Liver (tissue), 9 donors: Measurements from ENCODE around the gene STEAP3. TPM values are rescaled to one million over a fixed set of nuclear protein-coding genes. Genes with fewer than 3 reads are reported as not detected.
A peak's percentile ranks its signal among the peaks of the same experiment; 100 is the strongest.

Experiments
- DNase-seq: peaks from one replicate; pipeline ENCODE4 v3.0.0-alpha.2; 2017; ENCODE audit warnings: low spot score
- H3K27ac ChIP-seq, 2 donors: one replicate each; pipeline ENCODE4 v1.7.0; 2013; ENCODE audit warnings: inconsistent platforms in 2 of 2, low read length in 2 of 2, control low read depth in 1 of 2, low read depth in 1 of 2, mild to moderate bottlenecking in 1 of 2
- H3K27me3 ChIP-seq, 4 donors: one replicate each; pipeline versions ENCODE4 v1.6.1 to v1.7.0; 2013; ENCODE audit warnings: low read length in 3 of 4, inconsistent platforms in 1 of 4, mild to moderate bottlenecking in 1 of 4, moderate library complexity in 1 of 4; ENCODE audit not compliant: control insufficient read depth in 4 of 4, insufficient read depth in 4 of 4
- H3K36me3 ChIP-seq, 4 donors: one replicate each; pipeline versions ENCODE4 v1.6.1 to v1.7.0; 2013; ENCODE audit warnings: low read length in 3 of 4, mild to moderate bottlenecking in 3 of 4, low read depth in 1 of 4, moderate library complexity in 1 of 4; ENCODE audit not compliant: control insufficient read depth in 4 of 4, insufficient read depth in 3 of 4
- H3K4me1 ChIP-seq, 4 donors: one replicate each; pipeline versions ENCODE4 v1.6.1 to v1.7.0; 2013; ENCODE audit warnings: low read length in 3 of 4, mild to moderate bottlenecking in 3 of 4, moderate library complexity in 1 of 4; ENCODE audit not compliant: control insufficient read depth in 4 of 4, insufficient read depth in 4 of 4
- H3K4me3 ChIP-seq, 3 donors: one replicate each; pipeline versions ENCODE4 v1.6.1 to v1.7.0; 2013; ENCODE audit warnings: low read length in 3 of 3, control low read depth in 1 of 3, low read depth in 1 of 3, mild to moderate bottlenecking in 1 of 3
- H3K9ac ChIP-seq, 2 donors: one replicate each; pipeline ENCODE4 v1.7.0; 2013; ENCODE audit warnings: low read length in 2 of 2, mild to moderate bottlenecking in 2 of 2, moderate library complexity in 2 of 2, control low read depth in 1 of 2, low read depth in 1 of 2
- H3K9me3 ChIP-seq, 4 donors: one replicate each; pipeline versions ENCODE4 v1.6.1 to v1.7.0; 2013; ENCODE audit warnings: low read length in 3 of 4; ENCODE audit not compliant: control insufficient read depth in 4 of 4
- ATF3 ChIP-seq: IDR thresholded peaks from 2 replicates; pipeline ENCODE4 v1.6.1; 2016; ENCODE audit warnings: antibody characterized with exemption
- CTCF ChIP-seq: fragments of 150-350 bp; IDR thresholded peaks from 2 replicates; pipeline ENCODE4 v1.5.1; 2017; ENCODE audit warnings: improper control_type of control experiment, low read depth, low read length; ENCODE audit not compliant: missing input control
- EGR1 ChIP-seq, 2 donors: IDR thresholded peaks; 2 replicates each; pipeline ENCODE4 v1.6.1; 2016 to 2018; ENCODE audit warnings: antibody characterized with exemption in 2 of 2, low read depth in 2 of 2
- FOXA1 ChIP-seq: IDR thresholded peaks from 2 replicates; pipeline ENCODE4 v1.6.1; 2016; ENCODE audit warnings: antibody characterized with exemption
- FOXA2 ChIP-seq: IDR thresholded peaks from 2 replicates; pipeline ENCODE4 v1.6.1; 2016; ENCODE audit warnings: antibody characterized with exemption
- GABPA ChIP-seq, 2 donors: IDR thresholded peaks in 1 of 2; conservative IDR thresholded peaks in 1 of 2; 2 replicates each; pipeline ENCODE4 v1.6.1; 2016; ENCODE audit warnings: antibody characterized with exemption in 2 of 2, mild to moderate bottlenecking in 1 of 2, moderate library complexity in 1 of 2
- HNF4A ChIP-seq, 2 donors: conservative IDR thresholded peaks; 2 replicates each; pipeline ENCODE4 v1.6.1; 2016; ENCODE audit warnings: antibody characterized with exemption in 2 of 2, mild to moderate bottlenecking in 2 of 2
- HNF4G ChIP-seq: IDR thresholded peaks from 2 replicates; pipeline ENCODE4 v1.6.1; 2016; ENCODE audit warnings: antibody characterized with exemption
- JUND ChIP-seq, 2 donors: IDR thresholded peaks; 2 replicates each; pipeline ENCODE4 v1.6.1; 2016; ENCODE audit warnings: antibody characterized with exemption in 2 of 2
- MAX ChIP-seq: IDR thresholded peaks from 2 replicates; pipeline ENCODE4 v1.6.1; 2016; ENCODE audit warnings: antibody characterized with exemption
- NR2F2 ChIP-seq: IDR thresholded peaks from 2 replicates; pipeline ENCODE4 v1.6.1; 2016; ENCODE audit warnings: antibody characterized with exemption
- RAD21 ChIP-seq, 2 donors: IDR thresholded peaks; 2 replicates each; pipeline ENCODE4 v1.6.1; 2016; ENCODE audit warnings: antibody characterized with exemption in 2 of 2, mild to moderate bottlenecking in 2 of 2
- REST ChIP-seq: IDR thresholded peaks from 2 replicates; pipeline ENCODE4 v1.6.1; 2016; ENCODE audit warnings: antibody characterized with exemption, mild to moderate bottlenecking
- RXRA ChIP-seq, 2 donors: IDR thresholded peaks; 2 replicates each; pipeline ENCODE4 v1.6.1; 2017 to 2018; ENCODE audit warnings: antibody characterized with exemption in 2 of 2, mild to moderate bottlenecking in 1 of 2
- TAF1 ChIP-seq: conservative IDR thresholded peaks from 2 replicates; pipeline ENCODE4 v1.6.1; 2016; ENCODE audit warnings: antibody characterized with exemption, mild to moderate bottlenecking
- YY1 ChIP-seq: IDR thresholded peaks from 2 replicates; pipeline ENCODE4 v1.6.1; 2016; ENCODE audit warnings: antibody characterized with exemption, mild to moderate bottlenecking
- ZBTB33 ChIP-seq: IDR thresholded peaks from 2 replicates; pipeline ENCODE4 v1.6.1; 2016; ENCODE audit warnings: antibody characterized with exemption
- WGBS: extraction: QIAGEN DNeasy Blood & Tissue Kit; methylation state at CpG from one replicate; pipeline ENCODE4 v1.1.7; 2013; 5-methylcytosine and 5-hydroxymethylcytosine counted together
- polyA plus RNA-seq, 2 donors: library from polyadenylated mRNA; stranded (reverse) in 1 of 2; unstranded in 1 of 2; fragments of 200-250 nt in 1 of 2; fragments of >200 nt in 1 of 2; fragmentation: Nextera tagmentation in 1 of 2; extraction: Ambion mirVana in 1 of 2; gene quantifications; one replicate each; pipeline versions ENCODE4 v1.2.1 to v1.2.3, GENCODE V29; 2013 to 2015
- total RNA-seq, 2 donors: library from RNA; depleted of rRNA; stranded (reverse); fragments of >200 nt; gene quantifications; one replicate each; pipeline ENCODE4 v1.2.3, GENCODE V29; 2014
- donor health status: healthy.
- donor health status: healthy.
- donor health status: healthy.
- donor health status: healthy.
- donor health status: healthy.

The STEAP3 gene
- total and polyA plus RNA-seq, 4 donors: 44.4 to 158 (median 113) TPM

- WGBS: 57% methylated on average over 7 of the region's 7 CpGs
- H3K9ac ChIP-seq: no peak overlapping the region
These were observed 9.8 kb downstream of the STEAP3 start for GRCh38 chr2:119233326-119234020.

GRCh38 chr2:119234021-119235019, 10.7 kb downstream of the STEAP3 start:
- Histone ChIP-seq H3K4me3 (no peak overlapping the region), H3K9me3 (no peaks in the 10 kb centered on the region), H3K27ac (peak overlapping the region in 1 of 2 donors; percentile 25), H3K4me1 (peaks cover 11 to 62% (median 37%) of the 10 kb centered on the region in 4 donors), H3K9ac (no peak overlapping the region), H3K27me3 (no peaks in the 10 kb centered on the region), H3K36me3 (peaks cover 0 to 3% (median under 1%) of the 10 kb centered on the region in 4 donors)
- no peak for DNase-seq
- TF ChIP-seq RXRA (IDR thresholded peaks at IDR 0.05): no peak
- TF ChIP-seq ATF3: no peak
- TF ChIP-seq RAD21 (IDR thresholded peaks at IDR 0.05): peak in 1 of 2 donors; percentile 12
- peak in 1 of 2 donors; percentile 39 for TF ChIP-seq HNF4A (conservative IDR thresholded peaks at IDR 0.05)
- 78% methylated on average over 13 of the region's 13 CpGs for WGBS

More at GRCh38 chr2:119233326-119234020, 9.8 kb downstream of the STEAP3 start:
- no peaks in the 10 kb centered on the region for H3K27me3 ChIP-seq
- peaks cover 9 to 63% (median 39%) of the 10 kb centered on the region in 4 donors for H3K4me1 ChIP-seq
- no peaks in the 10 kb centered on the region for H3K36me3 ChIP-seq
- no peaks in the 10 kb centered on the region for H3K9me3 ChIP-seq
- H3K27ac ChIP-seq: no peak overlapping the region
- no peak overlapping the region for H3K4me3 ChIP-seq
- no peak for DNase-seq
- peak in 1 of 2 donors; percentile 55 for TF ChIP-seq RXRA (IDR thresholded peaks at IDR 0.05)
- TF ChIP-seq FOXA1: no peak
- no peak for TF ChIP-seq MAX
- TF ChIP-seq TAF1: no peak
- TF ChIP-seq JUND (IDR thresholded peaks at IDR 0.05): no peak
- no peak for TF ChIP-seq FOXA2
- TF ChIP-seq RAD21 (IDR thresholded peaks at IDR 0.05): peak in 1 of 2 donors; percentile 9
- peak; percentile 72 to 74 for TF ChIP-seq HNF4A (conservative IDR thresholded peaks at IDR 0.05)
- no peak for TF ChIP-seq NR2F2

- no peak overlapping the region for H3K27ac ChIP-seq
- peaks cover 0 to 3% (median under 1%) of the 10 kb centered on the region in 4 donors for H3K36me3 ChIP-seq
- peaks cover 14 to 64% (median 46%) of the 10 kb centered on the region in 4 donors for H3K4me1 ChIP-seq
- 88% methylated on average over 1 of the region's 1 CpG for WGBS
- no peak overlapping the region for H3K4me3 ChIP-seq
- H3K27me3 ChIP-seq: no peaks in the 10 kb centered on the region
- no peaks in the 10 kb centered on the region for H3K9me3 ChIP-seq
- H3K9ac ChIP-seq: no peak overlapping the region
- DNase-seq: no peak
- TF ChIP-seq YY1 (no peak), NR2F2 (no peak), ZBTB33 (no peak), RXRA (IDR thresholded peaks at IDR 0.05) (no peak), TAF1 (no peak), JUND (IDR thresholded peaks at IDR 0.05) (no peak), HNF4A (conservative IDR thresholded peaks at IDR 0.05) (no peak), REST (no peak), HNF4G (no peak), RAD21 (IDR thresholded peaks at IDR 0.05) (no peak), GABPA (IDR thresholded peaks at IDR 0.05 in 1 of 2, conservative IDR thresholded peaks at IDR 0.05 in 1 of 2) (no peak), EGR1 (IDR thresholded peaks at IDR 0.05; ENCODE audit: low read depth in 2 of 2) (no peak), CTCF (no peak), FOXA2 (no peak)
These were observed 13.2 kb downstream of the STEAP3 start for GRCh38 chr2:119236796-119237195.
